Stimulated activated CD8-positive, alpha-beta memory T cell treated with anti-CD3 and anti-CD28 coated beads, Interleukin-15, amount 100 ng/mL, for 4 hours (primary cell): Measurements from ENCODE around the gene BCAS3.

ENCODE experiments used
- DNase-seq, 2 donors: peaks; one replicate each; pipeline ENCODE4 v3.0.0-alpha.2; 2020; ENCODE audit warnings: low read depth in 2 of 2

The BCAS3 gene

GRCh38 chr17:61289408-61290385, 612.0 kb downstream of the BCAS3 start:
- no peak for DNase-seq

GRCh38 chr17:61291451-61292285, 614.0 kb downstream of the BCAS3 start:
- no peak for DNase-seq

- no peak for DNase-seq
Measured at GRCh38 chr17:61294286-61294685, 616.6 kb downstream of the BCAS3 start.

GRCh38 chr17:61294777-61295176, 617.1 kb downstream of the BCAS3 start:
- no peak for DNase-seq

- no peak for DNase-seq
Measured at GRCh38 chr17:61296058-61296457, 618.4 kb downstream of the BCAS3 start.

- no peak for DNase-seq
Measured at GRCh38 chr17:61299517-61300513, 622.2 kb downstream of the BCAS3 start.

- no peak for DNase-seq
Measured at GRCh38 chr17:61302953-61303816, 625.5 kb downstream of the BCAS3 start.

- no peak for DNase-seq
Measured at GRCh38 chr17:61303817-61304096, 626.1 kb downstream of the BCAS3 start.

- DNase-seq, result no peak
Measured at GRCh38 chr17:61305024-61305423, 627.4 kb downstream of the BCAS3 start.

- no peak for DNase-seq
Measured at GRCh38 chr17:61306003-61306402, 628.4 kb downstream of the BCAS3 start.

- DNase-seq, result no peak
Measured at GRCh38 chr17:61307905-61308886, 630.5 kb downstream of the BCAS3 start.

GRCh38 chr17:61309362-61310256, 632.0 kb downstream of the BCAS3 start:
- DNase-seq, result no peak

- no peak for DNase-seq
Measured at GRCh38 chr17:61310590-61310989, 632.9 kb downstream of the BCAS3 start.

- DNase-seq, result no peak
Measured at GRCh38 chr17:61312406-61313295, 635.0 kb downstream of the BCAS3 start.

- no peak for DNase-seq
Measured at GRCh38 chr17:61313461-61314326, 636.0 kb downstream of the BCAS3 start.

- DNase-seq, result no peak
Measured at GRCh38 chr17:61314368-61315078, 636.9 kb downstream of the BCAS3 start.
